ENCODE results near the gene NGDN.

Gene NGDN

GRCh38 chr14:23478109-23478759 is 8.7 kb downstream of the NGDN start:
- peak; percentile 61 for DNase-seq

GRCh38 chr14:23481362-23481970 is 12.0 kb downstream of the NGDN start:
- DNase-seq: peak; percentile 13

GRCh38 chr14:23481979-23482822 is 12.7 kb downstream of the NGDN start:
- DNase-seq: no peak

GRCh38 chr14:23482823-23483148 is 13.3 kb downstream of the NGDN start:
- no peak for DNase-seq

GRCh38 chr14:23483236-23483854 is 13.8 kb downstream of the NGDN start:
- peak; percentile 7 for DNase-seq

- no peak for DNase-seq
These were observed 15.8 kb downstream of the NGDN start for GRCh38 chr14:23485326-23485725.

- DNase-seq: no peak
These were observed 16.5 kb downstream of the NGDN start for GRCh38 chr14:23486036-23486435.

- DNase-seq: no peak
These were observed 17.7 kb downstream of the NGDN start for GRCh38 chr14:23487216-23487615.

- no peak for DNase-seq
These were observed 23.2 kb downstream of the NGDN start for GRCh38 chr14:23492618-23493272.

- peak; percentile 53 for DNase-seq
These were observed 24.7 kb downstream of the NGDN start for GRCh38 chr14:23494223-23494622.

GRCh38 chr14:23512156-23512555 is 42.7 kb downstream of the NGDN start:
- DNase-seq: no peak

- no peak for DNase-seq
These were observed 43.7 kb downstream of the NGDN start for GRCh38 chr14:23513005-23513817.

- DNase-seq: no peak
These were observed 44.5 kb downstream of the NGDN start for GRCh38 chr14:23513818-23514643.

GRCh38 chr14:23514644-23514957 is 45.1 kb downstream of the NGDN start:
- DNase-seq: no peak

- no peak for DNase-seq
These were observed 48.3 kb downstream of the NGDN start for GRCh38 chr14:23517650-23518326.

- no peak for DNase-seq
These were observed 49.2 kb downstream of the NGDN start for GRCh38 chr14:23518709-23519108.

GRCh38 chr14:23520899-23521533 is 51.5 kb downstream of the NGDN start:
- no peak for DNase-seq

GRCh38 chr14:23521785-23522640 is 52.5 kb downstream of the NGDN start:
- no peak for DNase-seq

GRCh38 chr14:23522643-23523198 is 53.2 kb downstream of the NGDN start:
- DNase-seq: no peak
